ENCODE results near the gene TPSAB1.
"Not testable (repeated sequence)": the region's sequence is repeated elsewhere in the genome, so short reads cannot be mapped to it uniquely, and the experiment has no call there.

TPSAB1 gene

DNA sequence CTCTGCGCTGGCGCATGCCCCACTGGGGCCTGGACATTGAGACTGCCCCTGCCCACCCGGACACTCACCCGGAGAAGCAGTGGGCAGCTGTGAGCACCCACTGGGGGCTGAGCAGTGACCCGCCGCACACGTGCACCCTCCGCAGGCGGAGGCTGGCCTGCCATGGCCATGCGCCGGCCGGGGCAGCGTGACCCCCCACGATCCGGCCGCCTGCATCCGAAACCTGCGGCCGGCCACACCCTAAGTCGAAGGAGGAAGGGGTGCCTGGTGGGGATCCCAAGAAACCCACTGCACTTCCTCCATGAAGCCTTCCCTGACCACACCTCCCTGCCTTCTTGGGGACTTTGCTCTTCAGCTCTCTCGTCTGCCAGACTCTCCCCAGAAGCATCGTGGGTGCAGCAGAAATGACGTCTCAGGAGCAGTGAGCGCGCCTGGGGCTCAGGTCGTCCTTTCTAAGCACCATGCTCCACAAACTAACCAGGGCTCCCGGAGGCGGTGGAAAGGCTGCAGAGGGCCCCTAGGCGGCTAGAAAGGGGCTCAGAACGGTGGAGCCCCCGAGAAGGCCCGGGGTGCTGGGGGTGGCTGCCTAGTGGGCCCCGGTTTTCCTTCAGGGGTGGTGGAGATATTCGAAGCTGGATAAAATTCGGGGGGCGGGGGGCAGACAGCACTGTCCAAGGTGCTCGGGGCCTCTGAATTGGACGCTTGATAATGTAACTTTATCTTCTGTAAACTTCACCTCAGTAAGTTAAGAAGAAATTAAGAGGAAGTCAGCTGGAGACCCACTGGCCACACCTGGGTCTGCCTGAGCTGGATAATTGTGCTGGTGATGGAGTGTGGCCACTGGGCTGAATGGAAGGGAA lies 16.9 kb upstream of the TPSAB1 start:
- DNase-seq (ENCODE audit: low read depth in 2 of 2), result no peak

DNA sequence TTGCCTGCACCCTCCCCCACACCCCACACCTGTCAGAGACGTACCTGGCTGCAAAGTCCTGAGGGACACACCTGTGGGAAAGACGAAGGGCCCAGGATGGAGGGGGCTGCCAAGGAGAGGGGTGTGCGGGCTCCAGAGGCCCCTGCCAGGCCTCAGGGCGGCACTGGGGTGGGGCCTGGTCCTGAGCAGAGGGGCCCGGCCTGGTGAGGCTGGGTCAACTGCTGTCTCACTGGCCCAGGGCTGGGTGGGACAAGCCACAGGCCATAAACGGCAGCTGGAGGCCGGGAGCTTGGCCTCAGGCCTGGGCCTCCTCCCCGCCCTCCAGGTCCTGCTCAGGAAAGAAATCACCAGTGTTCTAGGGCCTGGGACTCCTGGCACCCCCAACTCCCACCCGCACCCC lies 15.9 kb upstream of the TPSAB1 start:
- no peak for DNase-seq (ENCODE audit: low read depth in 2 of 2)

GRCh38 chr16:1225051-1225451 lies 15.5 kb upstream of the TPSAB1 start, which contains the start of gene TPSG1:
TPSG1 (minus strand) TSS chr16:1225268; CDS start chr16:1225252, 16 bp downstream.
- DNase-seq (ENCODE audit: low read depth in 2 of 2), result no peak

DNA sequence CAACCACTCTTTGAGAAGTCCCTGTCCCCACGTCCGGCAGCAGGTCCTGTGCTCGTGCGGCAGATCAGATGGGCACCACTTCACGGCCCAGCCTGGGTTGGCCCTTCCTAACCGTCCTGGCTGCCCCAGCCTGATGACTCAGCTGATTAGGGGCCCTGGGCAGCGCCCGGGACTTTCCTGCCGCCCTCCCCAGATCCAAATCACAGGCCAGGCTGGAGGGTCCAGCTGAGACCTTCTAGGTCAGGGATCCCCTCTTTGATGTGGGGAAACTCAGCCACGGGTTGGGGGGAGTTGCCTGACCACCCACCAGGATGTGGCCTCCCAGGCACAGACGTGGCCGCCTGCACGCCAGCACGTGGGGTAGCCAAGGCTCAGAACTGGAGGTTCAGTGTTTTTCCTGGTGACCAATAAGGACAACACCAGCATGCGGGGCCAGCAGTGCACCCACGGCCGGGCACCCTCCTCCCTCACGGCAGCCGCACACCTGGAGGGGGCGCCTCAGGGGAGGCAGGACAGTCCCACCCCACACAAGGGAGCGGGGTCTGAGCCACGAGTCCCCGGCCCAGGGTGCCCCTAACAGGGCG lies 14.7 kb upstream of the TPSAB1 start:
- DNase-seq (ENCODE audit: low read depth in 2 of 2), result not testable (repeated sequence)

GRCh38 chr16:1226692-1227091 lies 13.8 kb upstream of the TPSAB1 start:
- not testable (repeated sequence) for DNase-seq (ENCODE audit: low read depth in 2 of 2)

DNA sequence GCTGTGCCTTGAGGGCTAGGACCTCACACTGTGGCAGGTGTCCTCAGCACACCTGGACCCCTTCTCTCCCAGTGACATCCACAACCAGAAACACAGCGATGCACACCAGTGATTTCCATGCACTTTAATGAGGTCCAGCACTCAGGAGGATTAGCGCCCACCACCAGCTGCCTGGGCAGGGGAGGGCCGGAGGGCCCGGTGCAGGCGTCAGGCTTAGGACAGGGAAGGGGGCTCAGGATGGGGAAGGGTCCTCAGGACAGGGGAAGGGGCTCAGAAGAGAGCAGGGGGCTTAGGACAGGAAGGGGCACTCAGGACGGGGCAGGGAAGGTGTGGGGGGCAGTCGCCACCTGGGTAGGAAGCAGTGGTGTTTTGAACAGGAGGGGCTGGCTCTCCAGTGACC lies 12.3 kb upstream of the TPSAB1 start:
- not testable (repeated sequence) for DNase-seq (ENCODE audit: low read depth in 2 of 2)

DNA sequence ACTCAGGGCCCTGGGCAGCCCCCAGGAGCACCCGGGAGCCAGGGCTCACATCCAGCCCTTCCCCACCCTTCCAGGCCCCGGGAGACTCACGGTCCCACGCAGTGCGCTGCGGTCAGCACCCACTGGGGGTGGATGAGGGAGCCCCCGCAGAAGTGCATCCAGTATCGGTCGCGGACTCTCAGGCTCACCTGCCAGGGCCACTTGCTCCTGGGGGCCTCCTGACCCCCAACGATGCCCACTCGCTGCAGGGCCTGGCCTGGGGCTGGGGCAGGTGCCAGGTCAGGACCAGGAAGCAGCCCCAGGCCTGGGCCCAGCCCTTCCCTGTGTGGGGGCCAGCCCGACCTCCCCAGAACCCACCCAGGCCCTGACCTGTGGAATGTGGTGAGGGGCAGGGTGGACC lies 11.0 kb upstream of the TPSAB1 start:
- DNase-seq (ENCODE audit: low read depth in 2 of 2), result not testable (repeated sequence)

GRCh38 chr16:1230084-1230470 lies 10.4 kb upstream of the TPSAB1 start, which contains the start of gene TPSB2:
TPSB2 (minus strand) TSS chr16:1230184; CDS start chr16:1229951, 233 bp downstream.
- DNase-seq (ENCODE audit: low read depth in 2 of 2), result not testable (repeated sequence)

GRCh38 chr16:1230471-1231212 lies 9.9 kb upstream of the TPSAB1 start:
- not testable (repeated sequence) for DNase-seq (ENCODE audit: low read depth in 2 of 2)

GRCh38 chr16:1231301-1231700 lies 9.2 kb upstream of the TPSAB1 start:
- not testable (repeated sequence) for DNase-seq (ENCODE audit: low read depth in 2 of 2)

GRCh38 chr16:1232049-1232748 lies 8.3 kb upstream of the TPSAB1 start:
- not testable (repeated sequence) for DNase-seq (ENCODE audit: low read depth in 2 of 2)

GRCh38 chr16:1236659-1237058 lies 3.8 kb upstream of the TPSAB1 start:
- DNase-seq (ENCODE audit: low read depth in 2 of 2), result not testable (repeated sequence)

DNA sequence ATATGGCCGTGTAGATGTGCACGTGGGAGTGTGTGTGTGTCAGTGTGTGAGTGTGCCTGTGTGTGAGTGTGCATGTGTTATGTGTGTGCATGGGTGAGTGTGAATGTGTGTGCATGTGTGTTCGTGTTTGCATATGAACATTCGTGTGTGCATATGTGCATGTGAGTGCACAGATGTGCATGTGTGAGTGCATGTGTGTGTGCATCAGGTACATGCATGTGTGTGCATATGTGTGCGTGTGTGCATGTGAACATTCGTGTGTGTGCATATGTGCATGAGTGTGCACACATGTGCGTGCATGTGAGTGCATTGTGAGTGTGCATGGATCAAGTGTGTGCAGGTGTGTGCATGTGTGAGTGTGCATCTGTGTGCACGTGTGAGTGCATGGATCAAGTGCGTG lies 2.5 kb upstream of the TPSAB1 start:
- no peak for DNase-seq (ENCODE audit: low read depth in 2 of 2)

GRCh38 chr16:1238909-1239308 lies 1.6 kb upstream of the TPSAB1 start:
- DNase-seq (ENCODE audit: low read depth in 2 of 2), result not testable (repeated sequence)

DNA sequence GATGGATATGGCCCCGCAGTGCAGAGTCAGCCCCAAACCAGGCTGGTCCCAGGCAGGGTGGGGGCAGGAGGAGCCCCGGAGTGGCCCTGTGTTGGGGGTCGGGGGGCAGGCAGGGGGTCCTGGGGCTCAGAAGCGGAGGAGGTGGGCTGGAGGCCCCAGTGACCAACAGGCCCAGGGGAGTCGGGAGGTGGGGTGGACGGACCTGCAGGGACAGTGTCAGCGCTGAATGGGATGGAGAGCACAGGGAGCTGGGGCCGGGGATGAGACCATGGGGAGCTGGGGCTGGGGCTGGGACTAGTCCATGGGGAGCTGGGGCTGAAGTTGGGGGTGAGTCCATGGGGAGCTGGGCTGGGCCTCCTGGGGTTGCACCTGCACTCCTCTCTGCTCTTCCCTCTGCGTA lies 930 bp upstream of the TPSAB1 start:
- not testable (repeated sequence) for DNase-seq (ENCODE audit: low read depth in 2 of 2)

DNA sequence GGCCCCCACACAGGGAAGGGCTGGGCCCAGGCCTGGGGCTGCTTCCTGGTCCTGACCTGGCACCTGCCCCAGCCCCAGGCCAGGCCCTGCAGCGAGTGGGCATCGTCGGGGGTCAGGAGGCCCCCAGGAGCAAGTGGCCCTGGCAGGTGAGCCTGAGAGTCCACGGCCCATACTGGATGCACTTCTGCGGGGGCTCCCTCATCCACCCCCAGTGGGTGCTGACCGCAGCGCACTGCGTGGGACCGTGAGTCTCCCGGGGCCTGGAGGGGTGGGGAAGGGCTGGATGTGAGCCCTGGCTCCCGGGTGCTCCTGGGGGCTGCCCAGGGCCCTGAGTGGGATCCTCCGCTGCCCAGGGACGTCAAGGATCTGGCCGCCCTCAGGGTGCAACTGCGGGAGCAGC lies 576 bp downstream of the TPSAB1 start:
- DNase-seq (ENCODE audit: low read depth in 2 of 2), result not testable (repeated sequence)

GRCh38 chr16:1243363-1243762 lies 2.9 kb downstream of the TPSAB1 start:
- DNase-seq (ENCODE audit: low read depth in 2 of 2), result not testable (repeated sequence)

DNA sequence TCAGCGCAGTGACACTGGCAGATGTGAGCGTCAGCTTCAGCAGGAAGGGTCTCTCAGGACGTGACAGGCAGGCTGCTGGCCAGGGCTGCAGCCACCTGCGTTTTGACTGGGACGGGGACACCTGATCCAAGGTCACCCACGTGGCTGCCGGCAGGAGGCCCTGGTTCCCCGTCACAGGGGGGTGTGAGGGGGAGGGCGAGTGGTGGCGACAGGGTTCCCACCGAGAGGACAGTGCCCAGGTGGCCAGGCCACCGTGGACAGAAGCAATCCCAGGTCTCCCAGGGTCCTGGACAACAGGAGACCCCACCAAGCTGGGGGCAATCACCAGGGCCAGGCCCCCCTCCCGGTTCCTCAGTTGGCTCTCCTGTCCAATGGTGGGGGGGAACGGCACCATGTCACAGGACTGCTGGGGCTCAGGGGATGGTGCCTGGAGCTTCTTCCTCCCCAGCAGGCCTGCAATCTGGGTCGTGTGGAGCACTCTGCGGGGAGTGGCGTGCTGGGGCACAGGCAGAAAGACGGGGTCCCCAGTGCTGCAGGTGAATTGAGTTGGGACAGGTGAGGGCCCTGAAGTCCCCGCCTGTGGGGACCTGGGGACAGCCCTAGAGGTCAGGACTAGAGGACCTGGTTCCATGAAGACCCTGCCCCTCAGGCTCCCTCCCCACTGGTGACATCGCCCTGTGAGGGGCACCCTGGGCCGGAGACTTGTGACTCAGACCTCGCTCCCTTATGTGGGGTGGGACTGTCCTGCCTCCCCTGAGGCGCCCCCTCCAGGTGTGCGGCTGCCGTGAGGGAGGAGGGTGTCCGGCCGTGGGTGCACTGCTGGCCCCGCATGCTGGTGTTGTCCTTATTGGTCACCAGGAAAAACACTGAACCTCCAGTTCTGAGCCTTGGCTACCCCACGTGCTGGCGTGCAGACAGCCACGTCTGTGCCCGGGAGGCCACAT lies 3.7 kb downstream of the TPSAB1 start:
- not testable (repeated sequence) for DNase-seq (ENCODE audit: low read depth in 2 of 2)

DNA sequence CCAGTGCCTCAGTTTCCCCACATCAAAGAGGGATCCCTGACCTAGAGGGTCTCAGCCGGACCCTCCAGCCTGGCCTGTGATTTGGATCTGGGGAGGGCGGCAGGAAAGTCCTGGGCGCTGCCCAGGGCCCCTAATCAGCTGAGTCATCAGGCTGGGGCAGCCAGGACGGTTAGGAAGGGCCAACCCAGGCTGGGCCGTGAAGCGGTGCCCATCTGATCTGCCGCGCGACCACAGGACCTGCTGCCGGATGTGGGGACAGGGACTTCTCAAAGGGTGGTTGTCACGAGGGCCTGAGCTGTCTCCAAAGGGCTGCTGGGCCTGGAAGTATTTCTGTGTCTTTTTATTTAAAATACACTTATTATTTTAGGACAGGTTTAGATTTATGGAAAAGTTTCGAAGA lies 4.4 kb downstream of the TPSAB1 start:
- no peak for DNase-seq (ENCODE audit: low read depth in 2 of 2)

DNA sequence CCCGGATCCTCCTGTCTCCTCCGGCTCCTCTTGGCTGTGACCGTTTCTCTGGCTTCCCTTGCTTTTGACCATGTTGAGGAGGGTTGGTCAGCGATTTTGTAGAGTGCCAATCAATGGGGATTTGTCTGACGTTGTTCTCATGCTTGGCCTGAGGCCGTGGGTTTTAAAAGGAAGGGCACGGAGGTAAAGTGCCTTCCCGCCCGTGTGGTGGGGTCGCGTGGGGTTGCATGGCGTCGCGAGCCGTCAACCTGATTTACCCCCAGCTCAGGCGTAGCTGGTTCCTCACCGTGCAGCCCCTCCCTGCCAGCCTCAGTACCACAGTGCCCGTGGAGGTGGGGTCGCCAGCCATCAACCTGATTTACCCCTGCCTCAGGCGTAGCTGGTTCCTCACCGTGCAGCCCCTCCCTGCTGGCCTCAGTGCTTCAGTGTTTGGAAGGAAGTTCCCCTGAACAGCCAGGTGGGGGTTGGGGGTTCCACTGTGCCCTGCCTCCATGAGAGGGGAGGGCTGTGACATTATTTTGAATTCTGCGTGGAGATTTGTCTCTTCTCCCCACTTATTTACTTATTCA lies 5.0 kb downstream of the TPSAB1 start:
- no peak for DNase-seq (ENCODE audit: low read depth in 2 of 2)
